Stimulated activated naive B cell treated with anti-CD40 and anti-IgM and Interleukin-4, amounts not matched to agents 10 μg/mL and 1 μg/mL and 100 μg/mL, for 72 hours (primary cell): Measurements from ENCODE around the gene SMIM41.
A peak's percentile ranks its signal among the peaks of the same experiment; 100 is the strongest.

Experiments used
- ATAC-seq, 2 donors: fragments of 150-1000 bp; cut with Tn5 transposase; replicated peaks; 2 replicates each; pipeline ENCODE4 v1.10.0; 2021; ENCODE audit warnings: moderate library complexity in 1 of 2
- DNase-seq: peaks from one replicate; pipeline ENCODE4 v3.0.0; 2021
- H3K27ac Mint-ChIP-seq: one replicate; pipeline ENCODE4 v1.8.0; 2022; ENCODE audit warnings: mild to moderate bottlenecking, mixed read lengths
- H3K27me3 Mint-ChIP-seq, 2 donors: one replicate each; pipeline ENCODE4 v1.8.0; 2022; ENCODE audit warnings: mixed read lengths in 2 of 2
- H3K36me3 Mint-ChIP-seq, 2 donors: one replicate each; pipeline ENCODE4 v1.8.0; 2022; ENCODE audit warnings: mixed read lengths in 2 of 2, mild to moderate bottlenecking in 1 of 2
- H3K4me1 Mint-ChIP-seq, 2 donors: one replicate each; pipeline ENCODE4 v1.8.0; 2022; ENCODE audit warnings: mixed read lengths in 2 of 2, mild to moderate bottlenecking in 1 of 2
- H3K4me3 Mint-ChIP-seq, 2 donors: one replicate each; pipeline ENCODE4 v1.8.0; 2022; ENCODE audit warnings: mild to moderate bottlenecking in 2 of 2, mixed read lengths in 2 of 2, moderate library complexity in 1 of 2
- H3K9me3 Mint-ChIP-seq, 2 donors: one replicate each; pipeline ENCODE4 v1.8.0; 2022; ENCODE audit warnings: mixed read lengths in 2 of 2, mild to moderate bottlenecking in 1 of 2

The SMIM41 gene

DNA sequence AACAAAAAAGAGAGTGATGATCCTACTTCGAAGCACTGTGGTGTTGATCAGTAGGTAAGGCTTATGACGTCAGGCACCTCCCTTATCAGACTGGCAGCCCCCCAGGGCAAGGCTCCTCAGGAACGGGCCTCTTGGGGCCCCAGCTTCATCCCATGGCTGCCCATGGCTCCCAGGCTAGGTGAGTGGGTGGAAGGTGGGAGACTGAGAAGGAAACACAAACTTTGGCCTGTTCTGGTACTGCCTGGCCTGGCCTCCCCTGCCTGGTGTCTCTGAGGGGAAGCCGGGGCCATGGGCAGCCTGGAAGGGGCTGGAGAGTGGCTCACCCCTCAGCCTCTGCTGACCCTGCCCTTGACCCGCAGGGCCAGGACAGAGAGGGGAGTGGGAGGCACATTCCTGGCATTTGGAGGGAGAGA, 73.4 kb downstream of the SMIM41 start:
- Mint-ChIP-seq H3K27ac (no peak overlapping the region), H3K36me3 (no peaks in the 10 kb centered on the region), H3K27me3 (peaks cover 34 to 43% of the 10 kb centered on the region in 2 donors), H3K9me3 (no peaks in the 10 kb centered on the region), H3K4me3 (no peak overlapping the region), H3K4me1 (peaks cover 5 to 9% of the 10 kb centered on the region in 2 donors)
- no peak for DNase-seq
- no peak for ATAC-seq

DNA sequence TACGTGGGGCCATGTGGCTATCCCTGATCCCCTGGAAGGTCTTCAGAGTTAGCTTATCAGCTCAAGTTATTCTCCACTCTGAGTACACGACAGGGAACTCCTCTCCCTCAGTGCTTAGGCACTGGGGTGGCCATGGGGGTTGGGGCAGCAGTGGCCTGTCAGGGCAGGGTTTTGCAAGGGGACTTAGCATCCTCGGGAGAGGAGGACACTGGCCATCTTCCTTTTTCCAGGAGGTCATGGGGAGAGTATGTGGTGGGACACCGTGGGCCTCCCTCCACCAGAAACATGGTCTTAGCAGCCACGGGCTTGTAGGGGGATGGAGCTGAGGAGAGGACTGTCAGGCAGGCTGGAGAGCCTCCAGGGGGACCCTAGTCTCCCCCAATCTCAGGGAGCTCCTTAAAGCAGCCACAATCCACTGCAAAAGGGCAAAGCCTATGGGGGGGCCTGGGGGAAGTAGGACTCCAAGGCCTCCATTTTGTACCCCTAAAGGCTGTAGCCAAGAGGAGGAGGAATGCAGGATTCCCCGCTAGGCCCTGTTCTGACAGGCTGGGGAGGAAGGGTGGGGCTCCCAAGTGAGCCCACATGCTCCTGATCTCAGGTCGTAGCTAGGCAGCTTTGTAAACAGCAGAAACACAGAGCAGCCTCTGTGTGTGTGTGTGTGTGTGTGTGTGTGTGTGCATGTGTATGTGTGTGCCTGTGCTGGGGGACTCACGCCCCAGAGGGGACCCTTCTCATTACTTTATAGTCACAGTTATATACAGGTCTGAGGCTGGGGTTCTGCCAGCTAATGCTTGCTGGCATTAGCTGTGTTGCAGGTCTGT, 75.8 kb downstream of the SMIM41 start:
- no peak for DNase-seq
- ATAC-seq, result no peak
- H3K27me3 Mint-ChIP-seq, result peaks cover 36 to 41% of the 10 kb centered on the region in 2 donors
- peaks cover 5 to 9% of the 10 kb centered on the region in 2 donors for H3K4me1 Mint-ChIP-seq
- H3K27ac Mint-ChIP-seq, result no peak overlapping the region
- no peaks in the 10 kb centered on the region for H3K36me3 Mint-ChIP-seq
- H3K4me3 Mint-ChIP-seq, result no peak overlapping the region
- peaks cover 0 to 3% of the 10 kb centered on the region in 2 donors for H3K9me3 Mint-ChIP-seq

DNA sequence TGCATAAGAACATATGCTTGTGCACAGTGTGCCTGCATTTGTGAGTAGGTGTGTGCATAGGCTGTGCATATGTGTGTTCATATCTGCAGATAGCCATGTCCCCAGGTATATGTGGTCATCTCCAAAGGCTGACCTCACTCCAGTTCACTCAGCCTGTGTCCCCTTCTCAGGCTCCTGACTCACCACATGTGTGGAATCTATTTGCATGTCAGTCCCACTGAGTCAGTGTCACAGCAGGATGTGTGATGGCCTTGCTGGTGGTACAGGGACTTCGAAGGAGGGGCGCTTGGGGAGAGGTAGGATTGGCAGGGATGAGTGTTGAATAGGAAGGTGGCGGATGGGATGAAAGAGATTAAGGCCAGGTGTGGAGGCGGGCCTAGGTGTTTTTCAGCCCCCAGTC, 76.8 kb downstream of the SMIM41 start:
- H3K9me3 Mint-ChIP-seq, result peaks cover 0 to 3% of the 10 kb centered on the region in 2 donors
- no peak overlapping the region for H3K27ac Mint-ChIP-seq
- no peak overlapping the region for H3K4me3 Mint-ChIP-seq
- DNase-seq (no peak), ATAC-seq (no peak)
- H3K27me3 Mint-ChIP-seq, result peaks cover 29 to 36% of the 10 kb centered on the region in 2 donors
- H3K4me1 Mint-ChIP-seq, result peaks cover 5 to 7% of the 10 kb centered on the region in 2 donors
- no peaks in the 10 kb centered on the region for H3K36me3 Mint-ChIP-seq

DNA sequence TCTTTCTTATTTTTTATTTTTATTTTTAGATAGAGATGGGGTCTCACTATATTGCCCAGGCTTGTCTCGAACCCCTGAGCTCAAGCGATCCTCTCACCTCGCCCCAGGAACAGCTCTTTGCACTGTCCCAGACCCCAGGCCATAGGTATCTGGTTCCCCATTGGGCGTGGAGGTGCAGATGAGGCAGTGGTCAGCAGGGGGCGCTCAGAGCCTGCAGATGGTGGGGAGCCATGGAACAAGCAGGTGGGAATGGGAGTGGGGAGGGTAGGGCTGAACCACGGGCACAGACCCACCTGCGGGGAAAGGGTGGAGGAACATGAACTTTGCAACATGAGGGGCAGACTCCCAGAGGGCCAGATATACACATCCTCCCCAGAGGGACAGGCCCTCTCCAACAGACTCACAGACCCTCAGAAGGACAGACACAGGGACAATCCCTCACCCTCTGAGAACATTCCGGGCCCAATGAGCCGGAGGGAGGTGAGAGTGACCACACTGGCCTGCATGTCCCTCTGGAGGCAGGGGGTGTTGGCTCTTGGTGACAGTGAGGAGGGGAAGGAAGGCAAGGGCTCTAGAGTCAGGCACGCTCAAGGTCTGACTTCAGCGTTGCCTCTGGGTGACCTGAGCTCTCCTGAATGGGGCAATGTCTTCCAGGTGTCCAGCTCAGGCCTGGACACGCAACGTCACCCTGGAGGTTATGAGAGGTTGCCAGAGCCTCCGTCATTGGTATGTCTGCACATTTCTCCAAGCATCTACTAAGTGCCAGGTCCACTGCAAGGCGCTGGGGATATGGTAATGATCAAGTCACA, 77.5 kb downstream of the SMIM41 start:
- peaks cover 0 to under 1% of the 10 kb centered on the region in 2 donors for H3K4me1 Mint-ChIP-seq
- H3K27me3 Mint-ChIP-seq, result peaks cover 27 to 35% of the 10 kb centered on the region in 2 donors
- no peak overlapping the region for H3K27ac Mint-ChIP-seq
- H3K9me3 Mint-ChIP-seq, result peaks cover 0 to 3% of the 10 kb centered on the region in 2 donors
- DNase-seq, result peak; percentile 30
- no peaks in the 10 kb centered on the region for H3K36me3 Mint-ChIP-seq
- ATAC-seq, result peak; percentile 72 to 73
- no peak overlapping the region for H3K4me3 Mint-ChIP-seq

DNA sequence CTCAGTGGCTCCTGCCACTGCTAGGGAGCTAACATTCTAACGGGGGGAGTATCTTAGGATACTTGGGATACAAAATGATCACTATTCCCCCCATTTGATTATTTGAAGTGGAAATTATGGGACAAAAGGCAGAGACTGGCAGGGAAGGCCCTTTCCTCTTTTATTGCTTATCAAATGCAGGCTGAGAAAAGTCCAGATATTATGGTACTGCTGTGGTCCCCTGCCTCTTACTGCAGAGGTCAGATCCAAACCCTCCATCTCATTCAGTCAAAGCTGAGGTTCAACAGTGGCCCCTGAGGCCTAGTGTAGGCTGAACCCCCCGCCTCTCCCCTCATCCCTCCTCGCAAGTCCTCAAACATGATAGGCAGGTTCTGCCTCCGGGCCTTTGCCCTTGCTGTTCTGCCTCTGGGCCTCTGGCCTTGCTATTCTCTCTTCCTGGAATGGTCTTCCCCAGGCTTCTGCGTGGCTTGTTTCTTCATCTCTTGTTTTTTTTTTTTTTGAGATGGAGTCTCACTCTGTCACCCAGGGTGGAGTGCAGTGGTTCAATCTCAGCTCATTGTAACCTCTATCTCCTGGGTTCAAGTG, 78.2 kb downstream of the SMIM41 start:
- H3K27me3 Mint-ChIP-seq, result peaks cover 25 to 33% of the 10 kb centered on the region in 2 donors
- H3K9me3 Mint-ChIP-seq, result peaks cover 0 to 3% of the 10 kb centered on the region in 2 donors
- no peak overlapping the region for H3K4me3 Mint-ChIP-seq
- H3K36me3 Mint-ChIP-seq, result no peaks in the 10 kb centered on the region
- H3K27ac Mint-ChIP-seq, result no peak overlapping the region
- ATAC-seq (no peak), DNase-seq (no peak)
- H3K4me1 Mint-ChIP-seq, result no peaks in the 10 kb centered on the region
